Keratinocyte (primary cell): Measurements from ENCODE around the gene FLNA.

ENCODE experiments used
- EZH2 ChIP-seq: IDR thresholded peaks from one replicate; pipeline ENCODE4 v1.6.1; 2012; ENCODE audit warnings: inconsistent platforms, mild to moderate bottlenecking, low read length, moderate library complexity
- TF ChIP-seq, protein P1 (sequence below), 3 experiments: IDR thresholded peaks in 1 of 3; conservative IDR thresholded peaks in 1 of 3; optimal IDR thresholded peaks in 1 of 3; 2 replicates in 2 of 3; 3 replicates in 1 of 3; pipeline versions ENCODE3 to v1.5.1; 2011; ENCODE audit warnings: low read length in 3 of 3, mild to moderate bottlenecking in 3 of 3, moderate library complexity in 2 of 3, control low read depth in 1 of 3, inconsistent platforms in 1 of 3; ENCODE audit not compliant: insufficient read depth in 2 of 3; ENCODE audit errors: extremely low read depth in 1 of 3

DNA sequence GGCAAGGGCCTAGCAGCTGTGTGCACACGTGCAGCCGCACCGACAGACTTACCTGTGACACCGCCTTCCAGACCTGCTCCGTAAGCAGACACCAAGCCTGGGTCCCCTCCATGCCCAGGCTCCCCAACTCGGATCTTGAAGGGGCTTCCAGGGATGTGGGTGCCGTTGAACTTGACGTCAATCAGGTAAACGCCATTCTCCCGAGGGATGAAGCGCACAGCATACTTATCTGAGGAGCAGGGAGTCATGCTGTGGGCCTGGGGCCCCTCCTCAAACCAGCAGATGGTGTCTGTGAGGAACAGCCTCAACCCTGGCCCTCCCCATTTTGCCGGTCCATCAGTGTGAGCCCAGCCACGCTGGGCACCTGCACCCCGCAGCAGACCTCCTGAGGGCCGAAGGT, 24.5 kb downstream of the FLNA start:
- TF ChIP-seq EZH2 = no peak
- TF ChIP-seq, protein P1, sequence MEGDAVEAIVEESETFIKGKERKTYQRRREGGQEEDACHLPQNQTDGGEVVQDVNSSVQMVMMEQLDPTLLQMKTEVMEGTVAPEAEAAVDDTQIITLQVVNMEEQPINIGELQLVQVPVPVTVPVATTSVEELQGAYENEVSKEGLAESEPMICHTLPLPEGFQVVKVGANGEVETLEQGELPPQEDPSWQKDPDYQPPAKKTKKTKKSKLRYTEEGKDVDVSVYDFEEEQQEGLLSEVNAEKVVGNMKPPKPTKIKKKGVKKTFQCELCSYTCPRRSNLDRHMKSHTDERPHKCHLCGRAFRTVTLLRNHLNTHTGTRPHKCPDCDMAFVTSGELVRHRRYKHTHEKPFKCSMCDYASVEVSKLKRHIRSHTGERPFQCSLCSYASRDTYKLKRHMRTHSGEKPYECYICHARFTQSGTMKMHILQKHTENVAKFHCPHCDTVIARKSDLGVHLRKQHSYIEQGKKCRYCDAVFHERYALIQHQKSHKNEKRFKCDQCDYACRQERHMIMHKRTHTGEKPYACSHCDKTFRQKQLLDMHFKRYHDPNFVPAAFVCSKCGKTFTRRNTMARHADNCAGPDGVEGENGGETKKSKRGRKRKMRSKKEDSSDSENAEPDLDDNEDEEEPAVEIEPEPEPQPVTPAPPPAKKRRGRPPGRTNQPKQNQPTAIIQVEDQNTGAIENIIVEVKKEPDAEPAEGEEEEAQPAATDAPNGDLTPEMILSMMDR (optimal IDR thresholded peaks at IDR 0.05 in 1 of 3, IDR thresholded peaks at IDR 0.05 in 1 of 3, conservative IDR thresholded peaks at IDR 0.05 in 1 of 3; ENCODE audit: extremely low read depth in 1 of 3, insufficient read depth in 2 of 3, low read length in 3 of 3) = no peak
